Stimulated activated CD4-positive, alpha-beta T cell treated with anti-CD3 and anti-CD28 coated beads, TNF-alpha, amount 100 ng/mL, for 4 hours (primary cell): Measurements from ENCODE around the gene UPP1.
A peak's percentile ranks its signal among the peaks of the same experiment; 100 is the strongest.
"Not testable (repeated sequence)": the region's sequence is repeated elsewhere in the genome, so short reads cannot be mapped to it uniquely, and the experiment has no call there.

Experiments used
- DNase-seq, 3 experiments: peaks; one replicate each; pipeline ENCODE4 v3.0.0-alpha.2; 2020; ENCODE audit warnings: low read depth in 3 of 3

Gene UPP1

DNA sequence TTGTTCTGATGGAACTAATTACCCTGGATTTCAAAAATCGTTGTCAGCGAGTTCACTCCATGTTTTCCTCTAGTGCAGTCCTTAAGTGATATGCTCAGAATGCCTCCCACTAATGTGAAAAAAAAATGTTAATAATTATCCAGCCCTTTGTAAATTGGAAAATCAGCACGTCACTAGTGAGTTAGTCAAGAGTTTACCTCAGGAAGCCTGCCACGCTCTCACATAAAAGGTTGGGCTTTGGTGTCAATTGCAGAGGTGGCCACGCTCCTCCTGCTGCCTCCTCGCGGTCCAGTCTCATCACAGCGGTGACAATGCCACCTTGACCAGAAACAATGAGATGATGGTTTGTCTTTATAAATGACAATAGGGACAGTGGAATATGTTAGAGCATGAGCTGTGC is 22.5 kb downstream of the UPP1 start:
- no peak for DNase-seq

GRCh38 chr7:48112401-48113165 is 23.5 kb downstream of the UPP1 start:
- no peak for DNase-seq

DNA sequence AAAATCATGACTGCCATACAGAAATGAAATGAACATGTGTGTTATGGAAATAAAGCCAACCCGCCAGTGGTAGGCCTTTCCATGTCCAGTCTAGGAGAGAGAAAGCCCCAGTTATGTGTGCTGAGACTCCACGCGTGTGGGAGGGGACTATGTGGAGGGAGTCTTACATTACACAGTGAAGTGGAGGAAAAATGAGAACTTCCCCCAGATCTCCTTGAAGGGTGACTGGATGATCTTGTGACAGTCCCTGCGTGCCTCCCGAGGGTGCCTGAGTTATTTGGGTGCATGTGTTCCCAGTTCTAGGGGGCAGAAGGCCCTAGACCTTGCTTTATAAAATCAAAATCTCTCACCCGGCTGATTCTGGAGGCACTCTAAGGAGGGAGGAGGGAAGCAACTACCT is 24.2 kb downstream of the UPP1 start:
- no peak for DNase-seq

DNA sequence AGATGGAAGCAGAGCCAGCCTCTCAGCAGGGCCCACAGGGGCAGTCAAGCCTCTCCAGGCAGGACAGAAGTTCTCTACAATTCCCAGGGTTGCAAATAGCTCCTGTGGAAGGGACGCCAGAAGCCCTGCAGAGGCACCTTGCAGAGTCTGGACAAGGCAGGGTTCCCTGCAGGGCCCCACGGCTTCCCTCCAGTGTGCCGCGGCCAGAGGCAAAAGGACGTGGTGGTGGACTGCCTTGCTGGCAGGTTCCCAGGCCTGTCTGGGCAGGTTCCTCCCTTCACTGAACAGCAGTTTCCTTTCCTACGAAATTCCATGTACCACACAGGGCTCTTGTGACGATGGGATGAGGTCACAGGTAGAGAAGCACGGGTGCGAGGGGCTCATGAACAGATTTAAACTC is 25.1 kb downstream of the UPP1 start:
- DNase-seq = no peak

DNA sequence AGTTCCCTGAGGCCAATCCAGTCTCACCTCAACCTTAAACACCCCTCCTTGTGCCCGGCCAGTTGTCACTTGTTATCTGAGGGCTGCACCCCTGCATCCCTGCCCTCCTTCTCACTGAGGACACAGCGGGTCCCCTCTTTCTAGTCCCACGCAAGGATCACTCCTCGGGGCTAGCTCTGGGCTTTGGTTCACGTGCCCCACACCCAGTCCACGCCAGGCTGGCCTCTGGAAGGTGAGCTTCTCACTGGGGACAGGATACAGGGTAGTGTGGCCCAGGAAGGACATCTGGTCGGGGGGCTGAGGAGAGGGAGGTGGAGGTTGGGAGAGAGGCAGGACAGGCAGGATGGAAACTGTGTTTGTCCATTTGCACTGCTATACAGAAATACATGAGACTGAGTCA is 25.5 kb downstream of the UPP1 start:
- DNase-seq = no peak

- DNase-seq = no peak
Measured at GRCh38 chr7:48116043-48116442, 27.0 kb downstream of the UPP1 start.

- DNase-seq = no peak
Measured at GRCh38 chr7:48118041-48118440, 29.0 kb downstream of the UPP1 start.

DNA sequence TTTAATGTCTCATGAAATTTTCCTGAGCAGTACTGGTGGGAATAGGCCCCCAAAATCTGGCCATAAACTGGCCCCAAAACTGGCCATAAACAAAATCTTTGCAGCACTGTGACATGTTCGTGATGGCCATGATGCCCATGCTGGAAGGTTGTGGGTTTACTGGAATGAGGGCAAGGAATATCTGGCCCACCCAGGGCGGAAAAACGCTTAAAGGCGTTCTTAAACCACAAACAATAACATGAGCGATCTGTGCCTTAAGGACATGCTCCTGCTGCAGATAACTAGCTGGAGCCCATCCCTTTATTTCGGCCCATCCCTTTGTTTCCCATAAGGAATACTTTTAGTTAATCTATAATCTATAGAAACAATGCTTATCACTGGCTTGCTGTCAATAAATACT is 31.5 kb downstream of the UPP1 start:
- DNase-seq = not testable (repeated sequence)

DNA sequence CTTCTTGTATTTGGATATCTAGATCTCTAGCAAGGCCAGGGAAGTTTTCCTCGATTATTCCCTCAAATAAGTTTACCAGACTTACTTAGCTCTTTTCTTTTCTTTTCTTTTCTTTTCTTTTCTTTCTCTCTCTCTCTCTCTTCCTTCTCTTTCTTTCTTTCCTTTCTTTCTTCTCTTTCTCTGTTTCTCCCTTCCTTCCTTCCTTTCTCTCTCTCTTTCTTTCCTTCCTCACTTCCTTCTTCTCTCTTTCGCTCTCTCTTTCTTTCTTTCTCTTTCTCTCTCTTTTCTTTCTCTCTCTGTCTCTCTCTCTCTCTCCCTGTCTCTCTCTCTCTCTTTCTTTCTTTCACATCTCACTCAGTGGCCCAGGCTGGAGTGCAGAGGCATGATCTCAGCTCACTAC is 37.0 kb downstream of the UPP1 start:
- DNase-seq = no peak

- no peak for DNase-seq
Measured at GRCh38 chr7:48130658-48131108, 41.6 kb downstream of the UPP1 start.

DNA sequence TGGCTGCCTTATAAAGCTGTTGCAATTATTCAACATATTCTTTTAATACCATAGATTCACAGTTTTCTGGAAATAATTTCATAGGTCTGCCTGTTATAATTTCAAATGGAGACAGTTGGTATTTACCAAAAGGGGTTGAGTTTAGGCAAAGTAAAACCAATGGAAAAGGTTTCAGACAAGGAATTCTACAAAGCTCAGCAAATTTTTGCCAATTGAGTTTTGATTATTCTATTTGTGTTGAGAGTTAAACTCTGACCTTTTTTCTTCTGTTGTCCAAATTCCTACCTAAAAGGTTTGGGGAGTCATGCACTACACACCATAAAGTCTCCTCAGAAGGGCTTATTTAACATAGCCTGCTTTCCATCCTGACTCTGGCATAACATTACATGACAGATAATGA is 43.7 kb downstream of the UPP1 start:
- no peak for DNase-seq

DNA sequence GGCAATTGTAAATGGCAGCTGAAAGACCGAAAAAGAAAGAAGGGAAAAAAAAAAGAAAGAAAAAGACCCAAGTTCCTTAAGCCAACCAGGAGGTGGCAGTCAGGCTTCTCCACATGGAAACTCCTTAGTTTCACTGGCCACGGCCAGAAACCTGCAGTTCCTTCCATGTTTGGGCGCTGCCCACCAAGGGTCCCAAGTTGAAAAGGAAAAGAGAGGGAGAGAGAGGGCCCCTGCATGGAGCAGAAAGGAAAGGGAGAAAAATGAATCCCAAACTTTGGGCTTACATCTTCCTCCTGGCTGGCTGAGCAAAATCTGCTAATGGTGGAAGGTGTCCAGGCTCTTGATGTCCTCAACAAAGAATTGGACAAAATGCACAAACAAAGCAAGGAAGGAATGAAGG is 50.4 kb downstream of the UPP1 start:
- no peak for DNase-seq

GRCh38 chr7:48140001-48140681 is 51.1 kb downstream of the UPP1 start:
- no peak for DNase-seq

GRCh38 chr7:48141521-48141920 is 52.5 kb downstream of the UPP1 start:
- DNase-seq = no peak

DNA sequence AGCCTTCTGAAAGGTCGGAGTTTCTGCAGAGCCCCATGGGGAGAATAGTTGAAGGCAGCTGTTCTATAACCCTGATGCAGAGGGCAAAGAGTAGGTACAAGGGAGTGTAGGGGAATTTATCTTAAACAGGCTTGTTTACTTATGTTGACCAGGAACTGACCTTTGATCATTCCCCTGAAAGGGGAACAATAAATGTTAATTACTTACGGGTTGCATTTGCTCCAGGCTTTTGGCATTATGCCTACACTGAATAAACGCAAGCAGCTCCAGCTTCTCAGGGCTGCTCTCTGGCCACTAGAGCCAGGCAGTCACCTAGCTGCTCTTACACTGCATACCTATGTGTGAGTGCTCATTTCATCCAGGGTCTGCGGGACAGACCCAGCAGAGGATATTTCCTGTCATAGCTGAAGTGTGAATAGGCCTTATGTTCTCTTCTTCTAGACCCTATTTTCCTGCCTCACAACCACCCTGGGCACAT is 55.3 kb downstream of the UPP1 start:
- DNase-seq = no peak

DNA sequence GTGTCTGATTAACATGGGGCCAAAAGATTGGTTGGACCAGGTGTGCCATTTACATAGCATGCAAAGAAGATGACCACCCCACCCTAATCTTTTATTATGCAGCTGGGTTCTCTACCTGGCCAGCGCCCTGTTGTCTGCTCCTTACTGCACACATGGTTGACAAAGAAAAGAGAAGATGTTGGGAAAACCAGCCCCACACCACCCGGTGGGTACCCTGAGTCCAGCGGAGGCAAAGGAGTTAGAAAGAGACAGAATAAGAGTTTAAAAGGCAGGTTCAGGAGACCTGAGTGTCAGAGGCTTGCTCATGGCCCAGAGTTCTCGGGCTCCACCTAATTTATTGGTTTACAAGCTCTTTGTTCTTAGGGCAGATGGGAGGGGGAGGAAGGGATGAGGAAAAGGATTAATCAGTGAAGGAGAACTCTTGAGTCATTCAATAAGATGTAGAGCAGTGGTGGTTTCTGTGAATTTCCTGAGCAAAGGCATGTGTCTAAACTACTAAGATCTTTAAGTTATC is 58.1 kb downstream of the UPP1 start:
- no peak for DNase-seq

DNA sequence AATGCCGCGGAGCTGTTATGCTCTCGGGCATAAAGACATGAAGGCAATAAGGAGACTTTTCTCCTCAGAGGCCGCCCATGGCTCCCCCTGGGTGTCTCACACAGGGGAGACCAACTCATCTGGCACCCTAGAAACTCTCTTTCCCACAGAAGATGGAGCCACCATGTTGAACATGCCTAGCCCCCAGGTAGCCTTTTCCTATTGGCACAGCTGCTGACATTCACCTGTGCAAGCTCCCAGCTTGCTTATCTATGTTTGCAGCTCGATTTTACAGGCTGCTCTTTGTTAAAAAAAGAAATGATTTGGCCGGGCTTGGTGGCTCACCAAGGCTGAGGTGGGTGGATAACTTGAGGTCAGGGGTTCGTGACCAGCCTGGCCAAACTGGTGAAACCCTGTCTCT is 58.6 kb downstream of the UPP1 start:
- DNase-seq = not testable (repeated sequence)

- DNase-seq = no peak
Measured at GRCh38 chr7:48148311-48148710, 59.2 kb downstream of the UPP1 start.

DNA sequence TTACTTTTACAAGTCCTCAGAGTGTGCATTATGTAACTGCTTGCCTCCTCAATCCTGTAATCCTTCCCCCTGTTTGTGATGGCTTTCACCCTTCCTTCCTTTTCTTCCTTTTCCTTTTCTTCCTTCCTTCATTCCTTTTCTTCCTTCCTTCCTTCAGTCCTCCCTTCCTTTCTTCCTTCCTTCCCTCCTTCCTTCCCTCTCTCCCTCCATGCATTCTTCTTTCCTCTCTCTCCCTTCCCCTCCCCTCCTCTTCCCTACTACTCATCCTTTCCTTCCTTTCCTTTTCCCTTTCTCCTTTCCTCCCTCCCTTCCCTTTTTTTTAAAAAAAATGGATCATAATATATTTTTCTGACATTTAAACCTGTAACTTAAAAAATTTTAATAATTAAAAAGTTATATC is 60.0 kb downstream of the UPP1 start:
- DNase-seq = no peak

DNA sequence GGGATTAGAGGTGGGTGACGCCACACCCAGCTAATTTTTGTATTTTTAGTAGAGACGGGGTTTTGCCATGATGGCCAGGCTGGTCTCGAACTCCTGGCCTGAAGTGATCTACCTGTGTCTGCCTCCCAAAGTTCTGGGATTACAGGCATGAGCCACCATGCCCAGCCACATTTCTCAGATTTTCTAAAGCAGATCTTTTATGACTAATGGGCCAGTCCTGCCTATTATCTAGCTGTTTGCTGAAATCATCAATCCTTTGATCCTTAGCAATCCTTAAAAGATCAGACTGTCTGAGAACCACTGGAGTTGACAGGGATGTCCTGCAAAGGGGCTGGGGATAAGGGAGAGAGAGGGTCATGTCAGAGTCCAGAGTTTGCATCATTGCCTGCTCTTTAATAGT is 61.0 kb downstream of the UPP1 start:
- no peak for DNase-seq

- DNase-seq = peak in 1 of 3 experiments; percentile 9
Measured at GRCh38 chr7:48154792-48155413, 65.8 kb downstream of the UPP1 start.
